GM11168 (cell line): Measurements from ENCODE around the gene HMCN2.

Experiments
- in situ Hi-C: fragments of 300-500 bp; cut with MboI; formaldehyde crosslinking; loops from one replicate; pipeline ENCODE4 v1.12.0; 2022; ENCODE audit warnings: low sequenced_read_pairs; ENCODE audit not compliant: unreplicated experiment

The HMCN2 gene

GRCh38 chr9:130470269-130470668 lies 204.7 kb downstream of the HMCN2 start:
- in situ Hi-C loops, result loop anchor here (10.0 kb wide), 1 partner anchor 215 kb away; no protein-coding TSS in a partner anchor

- in situ Hi-C loops, result loop anchor here (10.0 kb wide), 1 partner anchor 214 kb away; no protein-coding TSS in a partner anchor
Measured at GRCh38 chr9:130470950-130471349, 205.4 kb downstream of the HMCN2 start.

- in situ Hi-C loops, result loop anchor here (10.0 kb wide), 1 partner anchor 213 kb away; no protein-coding TSS in a partner anchor
Measured at GRCh38 chr9:130471411-130472183, 206.0 kb downstream of the HMCN2 start.

DNA sequence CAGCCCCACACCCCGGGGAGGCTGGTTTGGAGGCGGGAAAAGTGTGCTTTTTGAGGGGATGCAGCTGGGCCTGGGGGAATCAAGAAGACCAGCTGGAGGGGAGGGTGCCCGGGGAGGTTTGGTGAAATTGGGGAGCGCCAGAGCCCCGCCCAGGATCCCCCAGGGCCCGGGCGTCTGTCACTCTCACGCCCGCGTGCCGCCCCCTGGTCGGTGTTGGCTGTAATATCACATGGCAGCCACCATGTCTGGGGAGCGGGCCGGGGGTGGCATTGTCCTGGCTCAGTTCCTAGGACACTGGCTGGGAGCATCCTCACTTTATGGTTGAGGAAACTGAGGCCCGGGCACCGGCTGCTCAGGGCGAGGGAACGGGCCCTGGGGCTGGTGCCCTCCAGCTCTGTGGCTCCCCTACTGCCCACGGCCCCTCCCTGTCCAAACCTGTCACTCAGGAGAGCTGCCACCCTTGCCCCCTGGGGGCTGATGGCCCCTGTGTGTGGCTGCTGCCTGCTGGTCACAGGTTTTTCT lies 206.7 kb downstream of the HMCN2 start:
- in situ Hi-C loops, result loop anchor here (10.0 kb wide), 1 partner anchor 213 kb away; no protein-coding TSS in a partner anchor

DNA sequence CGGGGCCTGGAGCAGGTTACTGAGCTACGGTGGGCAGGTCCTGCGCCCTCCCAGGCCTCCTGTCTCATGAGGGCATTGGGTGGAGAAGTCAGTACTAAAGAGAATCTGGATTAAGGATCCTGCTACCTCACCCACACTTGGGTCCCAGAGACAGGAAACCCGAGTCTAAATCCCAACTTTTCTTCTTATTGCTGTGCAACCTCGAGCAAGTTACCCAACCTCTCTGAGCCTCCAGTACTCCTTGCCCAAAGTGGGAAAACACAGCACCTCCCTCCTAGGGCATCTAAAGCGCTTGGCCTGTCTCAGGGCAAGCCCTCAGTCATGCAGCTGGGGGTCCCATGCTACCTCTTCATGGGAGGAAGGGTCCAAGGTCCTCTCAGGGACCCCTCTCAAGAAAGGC lies 207.4 kb downstream of the HMCN2 start:
- in situ Hi-C loops, result loop anchor here (10.0 kb wide), 1 partner anchor 212 kb away; no protein-coding TSS in a partner anchor

- in situ Hi-C loops, result loop anchor here (10.0 kb wide), 1 partner anchor 211 kb away; no protein-coding TSS in a partner anchor
Measured at GRCh38 chr9:130473566-130473965, 208.0 kb downstream of the HMCN2 start.

- in situ Hi-C loops, result loop anchor here (10.0 kb wide), 1 partner anchor 211 kb away; no protein-coding TSS in a partner anchor
Measured at GRCh38 chr9:130474106-130474505, 208.5 kb downstream of the HMCN2 start.

DNA sequence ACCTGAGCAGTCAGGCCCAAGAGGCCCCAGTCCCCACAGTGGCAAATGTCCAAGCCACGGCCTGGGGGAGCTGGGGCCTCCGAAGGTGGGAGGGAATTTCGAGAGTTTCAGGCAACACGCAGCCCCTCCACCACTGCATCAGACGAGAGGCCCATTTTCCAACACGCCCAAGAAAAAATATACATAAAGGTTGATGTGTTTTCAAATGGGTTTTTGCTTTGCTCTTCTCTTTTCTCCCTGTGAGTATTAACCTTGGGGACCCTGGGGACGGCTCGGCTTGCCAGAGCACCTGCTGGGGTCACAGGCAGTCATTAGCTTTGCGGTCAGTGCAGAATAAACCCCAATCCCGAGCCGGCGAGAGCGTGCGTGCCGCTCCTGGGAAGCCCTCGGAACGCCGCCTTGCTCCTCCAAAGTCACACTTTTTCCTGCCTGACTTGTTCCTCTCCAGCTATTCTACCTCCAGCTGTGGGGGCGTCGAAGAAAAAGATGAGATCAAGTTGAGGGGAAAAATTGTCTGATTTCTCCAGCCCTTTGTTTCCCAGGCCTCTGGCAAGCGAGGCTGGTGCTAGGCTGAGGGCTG lies 210.7 kb downstream of the HMCN2 start:
- in situ Hi-C loops, result loop anchor here (10.0 kb wide), 1 partner anchor 209 kb away; no protein-coding TSS in a partner anchor

GRCh38 chr9:130477564-130477963 lies 212.0 kb downstream of the HMCN2 start:
- in situ Hi-C loops, result loop anchor here (10.0 kb wide), 1 partner anchor 207 kb away; no protein-coding TSS in a partner anchor

GRCh38 chr9:130478152-130478551 lies 212.6 kb downstream of the HMCN2 start:
- in situ Hi-C loops, result loop anchor here (10.0 kb wide), 1 partner anchor 207 kb away; no protein-coding TSS in a partner anchor

DNA sequence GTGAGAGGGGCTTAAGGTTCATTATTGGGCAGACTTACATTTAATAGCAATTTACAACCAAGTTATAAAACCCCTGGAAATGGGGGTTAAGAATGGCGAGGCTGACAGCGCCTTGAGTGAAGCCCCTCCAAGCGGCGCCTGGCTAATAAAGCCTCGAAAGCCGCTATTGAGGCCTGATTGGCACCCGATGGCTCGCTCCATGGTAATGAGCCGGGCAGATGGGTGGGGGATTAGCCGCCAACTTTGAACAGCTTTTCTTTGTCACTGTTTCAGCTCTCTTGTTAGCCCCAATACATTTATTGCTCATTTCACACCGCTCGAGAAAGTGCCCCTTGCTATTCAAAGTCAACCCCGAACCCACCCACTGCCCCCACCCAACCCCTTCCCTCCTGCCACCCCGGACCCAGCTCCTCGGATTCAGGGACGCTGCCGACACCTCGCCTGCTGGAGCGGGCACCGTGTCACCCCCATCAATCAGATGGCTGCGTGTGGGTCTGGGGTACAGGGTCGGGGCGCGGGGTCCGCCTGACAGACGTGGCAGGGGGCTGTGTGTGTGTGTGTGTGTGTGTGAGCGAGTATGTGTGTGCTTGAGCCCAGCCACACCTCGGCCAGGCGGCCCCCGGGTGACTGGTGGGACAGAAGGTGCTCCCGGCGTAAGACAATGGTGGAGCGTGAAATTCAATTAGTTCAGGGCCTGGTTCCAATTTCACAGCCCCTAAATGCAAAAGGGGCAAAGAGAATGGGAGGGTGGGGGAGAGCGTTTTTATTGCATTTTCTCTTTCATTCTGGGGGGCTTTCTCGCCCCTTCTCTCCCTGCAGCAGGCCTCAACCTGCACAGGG lies 213.4 kb downstream of the HMCN2 start:
- in situ Hi-C loops, result loop anchor here (10.0 kb wide), 1 partner anchor 206 kb away; no protein-coding TSS in a partner anchor

DNA sequence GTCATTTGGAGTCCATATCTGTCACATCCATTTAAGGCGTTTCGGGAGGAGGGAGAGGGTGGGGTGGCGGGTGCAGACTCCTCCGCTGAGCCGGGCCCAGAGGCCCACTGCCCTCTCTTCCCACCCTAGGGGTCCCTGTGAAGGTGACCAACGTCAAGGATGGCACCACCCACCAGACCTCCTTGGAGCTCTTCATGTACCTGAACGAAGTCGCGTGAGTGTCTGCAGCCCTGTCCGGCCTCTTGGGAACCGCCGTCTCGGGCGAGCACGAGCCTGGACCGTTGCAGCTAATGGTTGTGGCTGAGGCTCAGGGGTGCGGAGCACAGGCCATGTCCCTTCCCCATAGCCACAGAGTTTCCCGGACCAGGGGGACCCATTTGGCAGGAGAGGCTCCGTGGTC lies 214.0 kb downstream of the HMCN2 start:
- in situ Hi-C loops, result loop anchor here (10.0 kb wide), 1 partner anchor 205 kb away; no protein-coding TSS in a partner anchor

- in situ Hi-C loops, result no loop called here
Measured at GRCh38 chr9:130480673-130481072, 215.1 kb downstream of the HMCN2 start.

DNA sequence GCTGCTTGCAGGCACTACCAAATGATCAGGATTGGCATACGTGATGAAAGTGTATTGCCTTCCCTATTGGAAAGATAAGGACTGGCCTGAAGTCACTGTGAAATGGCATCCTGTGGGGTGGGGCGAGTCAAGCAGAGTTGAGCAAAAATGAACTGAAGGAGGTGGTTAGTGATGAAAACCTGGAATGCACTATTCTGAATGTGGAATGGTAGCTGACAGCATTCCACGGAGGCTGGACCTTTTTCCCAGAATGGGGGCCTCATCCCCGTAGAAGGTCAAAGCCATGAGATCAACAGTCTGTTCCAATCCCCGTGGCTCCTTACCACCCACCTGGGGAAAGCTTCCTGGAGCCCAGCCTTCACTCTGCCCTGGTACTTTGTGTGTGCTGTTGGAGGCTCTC lies 216.9 kb downstream of the HMCN2 start:
- in situ Hi-C loops, result no loop called here

- in situ Hi-C loops, result no loop called here
Measured at GRCh38 chr9:130483371-130483971, 217.9 kb downstream of the HMCN2 start.
